Hepatic stellate cell (primary cell): ENCODE measurements around the gene ADAP1.

Experiments
- DNase-seq: peaks from one replicate; pipeline ENCODE4 v3.0.0; 2011; ENCODE audit warnings: low spot score

The ADAP1 gene

DNA sequence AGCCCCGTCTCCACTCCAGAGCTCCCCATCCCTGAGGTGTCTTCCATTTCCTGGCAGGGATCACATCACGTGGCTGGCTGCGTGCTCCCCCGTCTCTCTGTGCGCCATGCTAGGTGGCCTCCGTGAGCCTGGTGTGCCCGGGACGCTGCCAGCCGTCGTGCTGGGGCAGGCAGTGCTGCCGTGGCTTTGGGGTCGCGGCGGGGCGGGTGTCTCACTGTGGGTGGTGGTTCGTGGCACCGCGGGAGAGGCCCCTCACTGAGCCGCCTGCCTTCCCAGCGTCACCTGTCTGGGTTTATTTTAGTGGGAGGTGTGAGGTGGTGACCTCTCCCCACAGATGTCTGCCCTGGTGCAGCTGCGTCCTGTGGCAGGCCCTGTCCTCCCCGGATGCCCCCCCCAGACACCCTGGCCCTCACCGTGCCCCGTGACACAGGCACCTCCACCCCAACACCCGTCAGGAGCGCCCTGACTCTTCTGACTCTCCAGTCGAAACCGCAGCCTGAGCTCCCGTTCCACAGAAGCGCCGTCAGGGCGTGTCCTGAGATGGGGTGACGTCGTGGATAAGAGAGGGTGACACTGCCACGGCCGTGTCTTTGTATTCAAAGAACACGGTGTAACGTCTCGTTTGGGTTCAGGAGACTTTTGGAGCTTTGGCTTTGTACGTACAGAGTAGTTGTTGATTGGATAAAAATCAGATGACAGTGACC is 60.2 kb downstream of the ADAP1 start:
- DNase-seq: no peak

DNA sequence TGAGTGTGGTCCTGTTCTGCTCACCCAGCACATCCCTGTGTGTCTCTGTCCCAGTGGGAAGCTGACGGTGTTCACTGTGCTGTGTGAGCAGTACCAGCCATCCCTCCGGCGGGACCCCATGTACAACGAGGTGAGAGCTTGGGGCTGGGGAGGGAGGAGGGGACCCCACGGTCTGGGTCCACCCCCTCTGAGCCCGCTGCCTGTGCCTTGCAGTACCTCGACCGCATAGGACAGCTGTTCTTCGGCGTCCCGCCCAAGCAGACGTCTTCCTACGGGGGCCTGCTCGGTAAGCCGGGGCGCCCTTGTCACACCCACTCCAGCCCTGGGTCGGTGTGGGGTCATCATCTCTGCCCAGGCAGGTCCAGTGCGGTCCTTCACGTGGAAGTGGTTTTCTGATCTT is 60.8 kb downstream of the ADAP1 start:
- no peak for DNase-seq

GRCh38 chr7:892648-893593 is 61.6 kb downstream of the ADAP1 start:
- DNase-seq: no peak

- no peak for DNase-seq
Measured at GRCh38 chr7:891805-892204, 62.7 kb downstream of the ADAP1 start.

GRCh38 chr7:891291-891690 is 63.2 kb downstream of the ADAP1 start:
- DNase-seq: no peak

GRCh38 chr7:890868-891267 is 63.6 kb downstream of the ADAP1 start:
- DNase-seq: no peak

GRCh38 chr7:889391-889790 is 65.1 kb downstream of the ADAP1 start:
- DNase-seq: no peak

- DNase-seq: no peak
Measured at GRCh38 chr7:889025-889390, 65.5 kb downstream of the ADAP1 start.

GRCh38 chr7:888081-889024 is 66.1 kb downstream of the ADAP1 start:
- DNase-seq: no peak

DNA sequence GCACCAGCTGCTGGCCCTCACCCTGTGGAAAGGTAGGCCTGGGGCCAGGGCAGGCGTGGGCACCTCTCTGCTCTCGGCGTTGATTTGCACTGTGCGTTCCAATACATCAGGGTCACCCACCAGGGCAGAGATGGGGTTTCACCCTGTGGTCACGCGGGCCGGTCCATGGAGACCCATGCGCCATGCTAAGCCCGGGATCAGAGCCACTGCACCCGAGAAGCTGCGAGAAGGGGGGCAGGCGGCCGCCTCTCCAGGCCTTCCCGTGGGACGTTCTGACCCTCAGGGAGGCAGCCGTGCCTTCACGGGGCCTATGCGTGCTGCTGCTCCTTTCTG is 67.0 kb downstream of the ADAP1 start:
- no peak for DNase-seq

- DNase-seq: no peak
Measured at GRCh38 chr7:886626-887487, 67.6 kb downstream of the ADAP1 start.

DNA sequence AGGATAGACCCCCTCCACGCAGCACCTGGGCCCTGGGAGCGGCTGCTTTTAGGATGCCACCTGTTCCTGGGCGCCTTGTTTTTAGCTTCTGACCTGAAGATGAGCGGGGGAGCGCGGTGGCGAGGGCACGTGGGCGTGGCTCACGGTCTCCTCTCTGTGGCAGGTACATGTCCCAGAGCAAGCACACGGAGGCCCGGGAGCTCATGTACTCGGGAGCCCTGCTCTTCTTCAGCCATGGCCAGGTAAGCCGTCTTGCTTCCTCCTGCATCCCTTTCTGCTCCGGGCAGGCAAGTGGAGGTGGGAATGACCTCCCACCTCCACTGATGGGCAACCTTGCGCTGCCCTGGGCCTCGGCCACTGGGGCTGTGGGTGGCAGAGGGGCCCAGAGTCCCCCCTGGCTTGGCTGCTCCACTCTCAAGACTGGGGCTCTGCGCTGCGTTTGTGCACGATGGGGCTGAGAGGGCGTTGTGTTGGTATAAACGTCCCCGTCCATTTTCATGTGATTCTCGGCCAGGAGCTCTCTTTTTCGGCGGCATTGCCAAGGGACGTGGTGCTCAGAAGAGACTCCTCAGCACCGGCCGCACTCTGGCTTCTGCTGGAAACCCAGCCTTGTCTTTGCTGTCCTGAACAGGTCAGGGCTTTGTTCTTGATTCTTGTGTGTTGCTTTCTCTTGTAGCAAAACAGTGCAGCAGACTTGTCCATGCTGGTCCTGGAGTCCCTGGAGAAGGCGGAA is 68.4 kb downstream of the ADAP1 start:
- no peak for DNase-seq

- no peak for DNase-seq
Measured at GRCh38 chr7:885261-885892, 69.1 kb downstream of the ADAP1 start.

- no peak for DNase-seq
Measured at GRCh38 chr7:884191-885003, 70.1 kb downstream of the ADAP1 start.

DNA sequence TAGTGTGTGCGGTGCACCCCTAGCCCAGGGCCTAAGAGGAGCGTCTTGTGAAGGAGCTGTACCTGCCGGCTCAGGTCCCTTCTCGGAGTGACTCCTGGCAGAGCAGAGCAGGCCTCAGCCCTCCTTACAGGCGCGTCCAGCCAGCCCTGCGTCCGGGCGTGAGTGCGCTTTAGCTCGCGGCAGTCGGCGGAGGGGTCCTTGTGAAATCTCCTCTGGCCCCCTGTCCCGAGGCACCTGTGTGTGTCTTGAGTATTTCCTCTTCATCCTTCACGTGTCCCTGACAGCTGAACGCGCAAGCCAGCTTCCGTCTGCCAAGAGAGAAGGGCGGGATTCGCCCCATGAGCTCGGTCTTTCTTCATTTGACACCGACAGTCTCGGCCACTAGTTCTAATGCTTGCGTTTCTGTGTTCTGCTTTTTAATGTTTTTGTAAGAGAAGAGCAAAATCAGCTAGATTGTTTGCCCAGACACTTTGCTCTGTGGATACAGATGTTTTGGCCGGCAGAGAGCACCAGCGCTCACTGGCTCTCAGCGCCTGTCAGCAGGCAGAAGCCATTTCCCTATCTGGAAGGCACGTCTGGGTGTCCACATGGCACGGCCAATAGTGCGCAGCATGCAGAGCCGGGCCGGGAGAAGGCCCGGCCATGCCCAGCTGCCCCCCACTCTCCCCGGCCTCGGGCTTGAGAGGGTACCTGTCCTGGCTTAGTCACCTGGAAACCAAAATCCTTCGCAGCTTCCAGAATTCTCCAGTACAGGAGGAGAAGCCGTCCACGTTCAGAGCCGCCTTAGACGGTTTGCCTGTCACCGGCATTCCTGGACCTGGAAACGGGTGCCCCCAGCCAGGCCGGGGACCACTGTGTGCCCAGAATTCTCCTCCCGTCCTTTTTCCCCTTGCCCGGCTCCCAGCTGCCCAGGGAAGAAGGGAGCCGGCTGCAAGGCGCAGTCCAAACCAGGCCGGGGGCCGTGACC is 71.1 kb downstream of the ADAP1 start:
- no peak for DNase-seq

DNA sequence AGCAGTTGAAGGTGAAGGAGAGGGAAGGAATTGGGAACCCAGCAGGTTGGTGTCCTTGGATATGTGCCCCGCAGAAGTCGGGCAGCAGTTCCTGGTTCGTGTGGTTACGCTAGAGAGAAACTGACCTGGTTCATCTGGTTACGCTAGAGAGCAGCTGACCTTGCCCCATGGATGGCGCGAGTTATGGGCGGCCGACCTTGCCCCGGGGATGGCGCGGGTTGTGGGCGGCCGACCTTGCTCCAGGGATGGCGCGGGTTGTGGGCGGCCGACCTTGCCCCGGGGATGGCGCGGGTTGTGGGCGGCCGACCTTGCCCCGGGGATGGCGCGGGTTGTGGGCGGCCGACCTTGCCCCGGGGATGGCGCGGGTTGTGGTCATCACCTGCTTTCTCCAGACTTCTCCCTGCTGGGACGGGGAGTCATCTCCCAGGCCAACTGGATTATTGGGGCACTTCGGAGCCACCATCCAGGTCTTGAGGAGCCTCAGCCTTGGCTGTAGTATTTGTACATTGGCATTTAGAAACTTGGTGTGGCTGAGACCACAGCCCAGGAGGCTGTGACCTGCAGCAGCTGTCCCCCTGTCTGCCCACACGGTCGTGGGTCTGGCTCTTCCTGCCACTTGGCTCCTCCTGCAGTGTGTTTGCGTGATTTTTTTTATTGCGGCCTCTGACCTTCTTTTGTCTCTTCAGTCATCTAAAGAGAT is 72.0 kb downstream of the ADAP1 start:
- DNase-seq: no peak

GRCh38 chr7:881441-882234 is 72.8 kb downstream of the ADAP1 start:
- no peak for DNase-seq
